Fibroblast of mammary gland (primary cell): Measurements from ENCODE around the gene TEAD3.

Source experiments
- DNase-seq: peaks from one replicate; pipeline ENCODE4 v3.0.0-alpha.2; 2010; ENCODE audit warnings: low read depth
- H3K4me3 ChIP-seq: 2 replicates; pipeline ENCODE4 v1.5.1; 2011; ENCODE audit warnings: low read depth, mild to moderate bottlenecking, low read length, moderate library complexity; ENCODE audit not compliant: control insufficient read depth
- CTCF ChIP-seq: conservative IDR thresholded peaks from 2 replicates; pipeline ENCODE4 v1.5.1; 2011; ENCODE audit warnings: low read depth, low read length, inconsistent platforms; ENCODE audit not compliant: control insufficient read depth, insufficient read depth

Gene TEAD3

GRCh38 chr6:35497571-35498421 lies 917 bp upstream of the TEAD3 start:
- no peak for TF ChIP-seq CTCF
- peak overlapping the region; percentile 44 for H3K4me3 ChIP-seq
- peak; percentile 85 for DNase-seq

- DNase-seq = no peak
Observed at GRCh38 chr6:35496036-35496840, 641 bp downstream of the TEAD3 start.

GRCh38 chr6:35495258-35496035 lies 1.4 kb downstream of the TEAD3 start:
- H3K4me3 ChIP-seq = peak overlapping the region; percentile 68
- no peak for DNase-seq
- TF ChIP-seq CTCF = no peak

More at GRCh38 chr6:35496036-35496840, 641 bp downstream of the TEAD3 start:
- peak overlapping the region; percentile 68 for H3K4me3 ChIP-seq
- no peak for TF ChIP-seq CTCF

GRCh38 chr6:35494161-35494563 lies 2.7 kb downstream of the TEAD3 start:
- H3K4me3 ChIP-seq = no peak overlapping the region
- TF ChIP-seq CTCF = no peak
- no peak for DNase-seq

GRCh38 chr6:35493307-35493983 lies 3.4 kb downstream of the TEAD3 start:
- no peak for TF ChIP-seq CTCF
- no peak for DNase-seq
- no peak overlapping the region for H3K4me3 ChIP-seq

- TF ChIP-seq CTCF = no peak
- no peak overlapping the region for H3K4me3 ChIP-seq
- no peak for DNase-seq
Observed at GRCh38 chr6:35492974-35493284, 4.0 kb downstream of the TEAD3 start.
